GM23338 (cell line): Measurements from ENCODE around the gene SORL1. TPM values are rescaled to one million over a fixed set of nuclear protein-coding genes. Genes with fewer than 3 reads are reported as not detected.

Experiments used
- ATAC-seq: fragments of 200-7000 bp; cut with Tn5 transposase; 3 replicates; pipeline ENCODE4 v1.9.1; 2020
- DNase-seq: peaks from one replicate; pipeline ENCODE4 v3.0.0-alpha.2; 2015; ENCODE audit warnings: low spot score
- H2AFZ ChIP-seq: fragments of 200-600 bp; sonication (generic); 2 replicates; pipeline ENCODE4 v1.8.0; 2016; ENCODE audit warnings: antibody characterized with exemption, mild to moderate bottlenecking, moderate library complexity
- H3F3A ChIP-seq: fragments of 200-600 bp; sonication (generic); replicated peaks from 2 replicates; pipeline ENCODE4 v1.8.0; 2017; ENCODE audit warnings: antibody characterized with exemption, mixed run types, low read depth
- H3K27ac ChIP-seq: fragments of 200-600 bp; sonication (generic); 2 replicates; pipeline ENCODE4 v1.6.1; 2016; ENCODE audit warnings: low read depth
- H3K27me3 ChIP-seq: fragments of 200-600 bp; sonication (generic); 2 replicates; pipeline ENCODE4 v1.8.0; 2016; ENCODE audit warnings: mild to moderate bottlenecking, mixed run types, moderate library complexity; ENCODE audit not compliant: insufficient read depth
- H3K36me3 ChIP-seq: fragments of 200-600 bp; sonication (generic); 2 replicates; pipeline ENCODE4 v1.8.0; 2016; ENCODE audit warnings: mild to moderate bottlenecking; ENCODE audit not compliant: insufficient read depth
- H3K4me1 ChIP-seq: fragments of 200-600 bp; sonication (generic); 2 replicates; pipeline ENCODE4 v1.8.0; 2016; ENCODE audit warnings: mild to moderate bottlenecking, moderate library complexity; ENCODE audit not compliant: insufficient read depth
- H3K4me2 ChIP-seq: fragments of 200-600 bp; sonication (generic); 2 replicates; pipeline ENCODE4 v1.7.1; 2017; ENCODE audit warnings: mixed run types
- H3K4me3 ChIP-seq: fragments of 200-600 bp; sonication (generic); 2 replicates; pipeline ENCODE4 v1.6.1; 2016; ENCODE audit warnings: mixed run types
- H3K79me2 ChIP-seq: fragments of 200-600 bp; sonication (generic); replicated peaks from 2 replicates; pipeline ENCODE4 v1.8.0; 2017; ENCODE audit warnings: mild to moderate bottlenecking; ENCODE audit not compliant: insufficient read depth
- H3K9me2 ChIP-seq: fragments of 200-600 bp; sonication (generic); 2 replicates; pipeline ENCODE4 v1.8.0; 2017; ENCODE audit not compliant: insufficient read depth
- H4K20me1 ChIP-seq: fragments of 200-600 bp; sonication (generic); replicated peaks from 2 replicates; pipeline ENCODE4 v1.8.0; 2017; ENCODE audit warnings: mild to moderate bottlenecking; ENCODE audit not compliant: insufficient read depth
- H3K27ac Mint-ChIP-seq: 2 replicates; pipeline ENCODE4 v1.8.0; 2020; ENCODE audit warnings: inconsistent platforms, mild to moderate bottlenecking, moderate library complexity, mixed read lengths
- H3K27me3 Mint-ChIP-seq: 3 replicates; pipeline ENCODE4 v1.8.0; 2022; ENCODE audit warnings: low read depth, mild to moderate bottlenecking, moderate library complexity, mixed read lengths, inconsistent platforms; ENCODE audit not compliant: insufficient read depth, poor library complexity
- H3K36me3 Mint-ChIP-seq: 3 replicates; pipeline ENCODE4 v1.8.0; 2021; ENCODE audit warnings: low read depth, mild to moderate bottlenecking, inconsistent platforms, moderate library complexity, mixed read lengths
- H3K4me1 Mint-ChIP-seq: 3 replicates; pipeline ENCODE4 v1.8.0; 2020; ENCODE audit warnings: mild to moderate bottlenecking, inconsistent platforms, mixed read lengths
- H3K4me3 Mint-ChIP-seq: 3 replicates; pipeline ENCODE4 v1.8.0; 2021; ENCODE audit warnings: moderate library complexity, mild to moderate bottlenecking, inconsistent platforms, mixed read lengths
- H3K9me3 Mint-ChIP-seq: 3 replicates; pipeline ENCODE4 v1.8.0; 2020; ENCODE audit warnings: moderate library complexity, mild to moderate bottlenecking, inconsistent platforms, mixed read lengths
- EZH2 ChIP-seq: fragments of 200-600 bp; sonication (generic); IDR thresholded peaks from one replicate; pipeline ENCODE4 v1.8.0; 2017; ENCODE audit warnings: antibody characterized with exemption, mild to moderate bottlenecking, low read depth; ENCODE audit not compliant: unreplicated experiment
- EZH2phosphoT487 ChIP-seq: fragments of 200-600 bp; sonication (generic); IDR thresholded peaks from one replicate; pipeline ENCODE4 v1.8.1; 2018; ENCODE audit warnings: antibody characterized with exemption; ENCODE audit not compliant: unreplicated experiment
- STAT1 ChIP-seq: IDR thresholded peaks from one replicate; pipeline ENCODE4 v1.6.1; 2016; ENCODE audit warnings: antibody characterized with exemption; ENCODE audit not compliant: unreplicated experiment
- ZNF331 ChIP-seq: fragments of 250-450 bp; sonication (Bioruptor Pico); IDR thresholded peaks from 2 replicates; pipeline ENCODE4 v1.5.0; 2020; ENCODE audit warnings: low read depth, mild to moderate bottlenecking, moderate library complexity
- polyA plus RNA-seq: library from polyadenylated mRNA; unstranded; fragments of >200 nt; fragmentation: Nextera tagmentation; extraction: Ambion mirVana; gene quantifications from 2 replicates; pipeline ENCODE4 v1.2.1, GENCODE V29; 2016
- total RNA-seq: library from RNA; depleted of rRNA; stranded (reverse); fragments of >200 nt; shearing (Covaris generic); gene quantifications from 2 replicates; pipeline ENCODE4 v1.2.3, GENCODE V29; 2014
- TF ChIP-seq, protein P1 (sequence below): IDR thresholded peaks from 2 replicates; pipeline ENCODE4 v1.6.1; 2016; ENCODE audit warnings: antibody characterized with exemption
- TF ChIP-seq, protein P2 (sequence below), 2 experiments: fragments of 200-600 bp in 1 of 2; sonication (generic) in 1 of 2; conservative IDR thresholded peaks; 2 replicates each; pipeline versions ENCODE4 v1.5.1 to v1.6.1; 2016 to 2017; ENCODE audit warnings: antibody characterized with exemption in 2 of 2, low read depth in 2 of 2, mild to moderate bottlenecking in 2 of 2, moderate library complexity in 1 of 2
- TF ChIP-seq, protein P3 (sequence below): fragments of 250-450 bp; sonication (Bioruptor Pico); IDR thresholded peaks from 2 replicates; pipeline ENCODE4 v1.5.0; 2020; ENCODE audit warnings: mild to moderate bottlenecking, moderate library complexity
- TF ChIP-seq, protein P4 (sequence below): IDR thresholded peaks from one replicate; pipeline ENCODE4 v1.6.1; 2018; ENCODE audit warnings: antibody characterized with exemption; ENCODE audit not compliant: unreplicated experiment

The SORL1 gene
- total and polyA plus RNA-seq, 2 experiments from 2014 or later: 23.0 to 78.8 TPM

DNA sequence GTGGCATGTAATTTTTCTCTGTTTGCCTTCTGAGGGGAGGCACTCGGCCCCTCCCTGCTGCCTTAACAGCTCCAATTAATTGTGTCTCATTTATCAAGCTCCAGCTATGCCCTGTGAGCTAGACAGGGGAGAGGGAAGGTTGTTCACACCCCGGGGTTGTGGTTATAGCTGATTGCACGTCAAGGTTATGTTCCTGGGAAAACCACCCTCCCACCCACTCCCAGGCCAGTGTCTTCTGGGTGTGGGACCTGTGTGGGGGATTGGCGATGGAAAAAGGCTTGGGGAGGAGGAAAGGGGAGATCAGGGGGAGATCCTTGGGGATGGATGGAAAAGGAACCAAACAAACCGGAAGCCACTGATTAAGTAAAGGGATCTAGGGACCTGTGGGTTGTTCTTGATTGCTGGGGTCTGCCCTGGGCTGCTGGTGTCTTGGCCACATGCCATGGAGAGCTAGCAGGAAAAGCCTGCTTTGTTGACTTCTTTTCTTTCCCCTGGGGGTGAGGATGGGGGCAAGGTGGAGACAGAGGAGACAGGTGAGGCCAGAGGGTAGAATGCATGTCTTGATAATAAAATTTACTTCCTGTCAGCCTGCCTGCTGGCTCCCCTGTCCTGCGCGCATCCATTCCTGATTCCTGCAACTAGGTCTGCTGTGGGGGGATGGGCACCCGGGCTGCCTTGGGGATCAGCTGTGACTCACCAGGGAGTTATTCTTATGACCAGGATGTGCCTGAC, 14.1 kb downstream of the SORL1 start (continued):
- TF ChIP-seq EZH2: no peak
- TF ChIP-seq, protein P1, sequence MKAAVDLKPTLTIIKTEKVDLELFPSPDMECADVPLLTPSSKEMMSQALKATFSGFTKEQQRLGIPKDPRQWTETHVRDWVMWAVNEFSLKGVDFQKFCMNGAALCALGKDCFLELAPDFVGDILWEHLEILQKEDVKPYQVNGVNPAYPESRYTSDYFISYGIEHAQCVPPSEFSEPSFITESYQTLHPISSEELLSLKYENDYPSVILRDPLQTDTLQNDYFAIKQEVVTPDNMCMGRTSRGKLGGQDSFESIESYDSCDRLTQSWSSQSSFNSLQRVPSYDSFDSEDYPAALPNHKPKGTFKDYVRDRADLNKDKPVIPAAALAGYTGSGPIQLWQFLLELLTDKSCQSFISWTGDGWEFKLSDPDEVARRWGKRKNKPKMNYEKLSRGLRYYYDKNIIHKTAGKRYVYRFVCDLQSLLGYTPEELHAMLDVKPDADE: 0 out of 2 replicates have a peak, but pooled peaks have one; percentile 52
- TF ChIP-seq ZNF331 (CRISPR knock-in tag): no peak
- TF ChIP-seq, protein P2, sequence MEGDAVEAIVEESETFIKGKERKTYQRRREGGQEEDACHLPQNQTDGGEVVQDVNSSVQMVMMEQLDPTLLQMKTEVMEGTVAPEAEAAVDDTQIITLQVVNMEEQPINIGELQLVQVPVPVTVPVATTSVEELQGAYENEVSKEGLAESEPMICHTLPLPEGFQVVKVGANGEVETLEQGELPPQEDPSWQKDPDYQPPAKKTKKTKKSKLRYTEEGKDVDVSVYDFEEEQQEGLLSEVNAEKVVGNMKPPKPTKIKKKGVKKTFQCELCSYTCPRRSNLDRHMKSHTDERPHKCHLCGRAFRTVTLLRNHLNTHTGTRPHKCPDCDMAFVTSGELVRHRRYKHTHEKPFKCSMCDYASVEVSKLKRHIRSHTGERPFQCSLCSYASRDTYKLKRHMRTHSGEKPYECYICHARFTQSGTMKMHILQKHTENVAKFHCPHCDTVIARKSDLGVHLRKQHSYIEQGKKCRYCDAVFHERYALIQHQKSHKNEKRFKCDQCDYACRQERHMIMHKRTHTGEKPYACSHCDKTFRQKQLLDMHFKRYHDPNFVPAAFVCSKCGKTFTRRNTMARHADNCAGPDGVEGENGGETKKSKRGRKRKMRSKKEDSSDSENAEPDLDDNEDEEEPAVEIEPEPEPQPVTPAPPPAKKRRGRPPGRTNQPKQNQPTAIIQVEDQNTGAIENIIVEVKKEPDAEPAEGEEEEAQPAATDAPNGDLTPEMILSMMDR (conservative IDR thresholded peaks at IDR 0.05; ENCODE audit: low read depth in 2 of 2): no peak

DNA sequence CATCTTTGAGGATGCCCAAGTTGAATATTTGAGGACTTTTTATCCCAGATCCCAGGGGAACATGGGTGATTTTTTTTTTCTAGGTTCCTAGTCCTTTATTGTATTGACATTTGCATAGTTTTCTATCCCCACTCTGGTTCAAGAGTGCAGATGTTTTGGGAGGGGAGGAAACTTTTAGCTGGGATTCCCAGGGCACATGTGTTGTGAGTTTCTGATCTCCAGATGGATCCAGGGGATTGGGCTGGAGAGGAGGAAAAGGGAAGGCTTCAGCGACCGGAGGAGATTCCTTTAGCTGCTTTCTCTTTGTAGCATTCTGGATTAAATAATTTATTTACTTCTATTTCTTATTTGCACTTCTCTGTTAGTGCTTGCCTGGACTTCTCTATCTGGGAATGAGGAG, 15.4 kb downstream of the SORL1 start:
- Mint-ChIP-seq H3K27me3 (peaks cover 13% of the 10 kb centered on the region), H3K4me1 (peaks cover 69% of the 10 kb centered on the region), H3K9me3 (no peaks in the 10 kb centered on the region), H3K27ac (peak overlapping the region; percentile 57), H3K4me3 (0 out of 3 replicates have a peak overlapping the region, but pooled peaks have one; percentile 25), H3K36me3 (peaks cover 29% of the 10 kb centered on the region)
- Histone ChIP-seq H2AFZ (no peak overlapping the region), H3K27ac (peak overlapping the region; percentile 67; the same call in 1 of the 2 replicates), H3K4me2 (peak overlapping the region; percentile 34), H3F3A (peaks cover 5% of the 10 kb centered on the region; the same call in 1 of the 2 replicates), H3K36me3 (peaks cover 14% of the 10 kb centered on the region), H3K27me3 (no peaks in the 10 kb centered on the region), H3K9me2 (no peaks in the 10 kb centered on the region), H3K79me2 (peaks cover 93% of the 10 kb centered on the region), H3K4me3 (0 out of 2 replicates have a peak overlapping the region, but pooled peaks have one; percentile 5), H4K20me1 (peaks cover 11% of the 10 kb centered on the region), H3K4me1 (peaks cover 69% of the 10 kb centered on the region)
- ATAC-seq (no peak), DNase-seq (no peak)
- TF ChIP-seq, protein P3, sequence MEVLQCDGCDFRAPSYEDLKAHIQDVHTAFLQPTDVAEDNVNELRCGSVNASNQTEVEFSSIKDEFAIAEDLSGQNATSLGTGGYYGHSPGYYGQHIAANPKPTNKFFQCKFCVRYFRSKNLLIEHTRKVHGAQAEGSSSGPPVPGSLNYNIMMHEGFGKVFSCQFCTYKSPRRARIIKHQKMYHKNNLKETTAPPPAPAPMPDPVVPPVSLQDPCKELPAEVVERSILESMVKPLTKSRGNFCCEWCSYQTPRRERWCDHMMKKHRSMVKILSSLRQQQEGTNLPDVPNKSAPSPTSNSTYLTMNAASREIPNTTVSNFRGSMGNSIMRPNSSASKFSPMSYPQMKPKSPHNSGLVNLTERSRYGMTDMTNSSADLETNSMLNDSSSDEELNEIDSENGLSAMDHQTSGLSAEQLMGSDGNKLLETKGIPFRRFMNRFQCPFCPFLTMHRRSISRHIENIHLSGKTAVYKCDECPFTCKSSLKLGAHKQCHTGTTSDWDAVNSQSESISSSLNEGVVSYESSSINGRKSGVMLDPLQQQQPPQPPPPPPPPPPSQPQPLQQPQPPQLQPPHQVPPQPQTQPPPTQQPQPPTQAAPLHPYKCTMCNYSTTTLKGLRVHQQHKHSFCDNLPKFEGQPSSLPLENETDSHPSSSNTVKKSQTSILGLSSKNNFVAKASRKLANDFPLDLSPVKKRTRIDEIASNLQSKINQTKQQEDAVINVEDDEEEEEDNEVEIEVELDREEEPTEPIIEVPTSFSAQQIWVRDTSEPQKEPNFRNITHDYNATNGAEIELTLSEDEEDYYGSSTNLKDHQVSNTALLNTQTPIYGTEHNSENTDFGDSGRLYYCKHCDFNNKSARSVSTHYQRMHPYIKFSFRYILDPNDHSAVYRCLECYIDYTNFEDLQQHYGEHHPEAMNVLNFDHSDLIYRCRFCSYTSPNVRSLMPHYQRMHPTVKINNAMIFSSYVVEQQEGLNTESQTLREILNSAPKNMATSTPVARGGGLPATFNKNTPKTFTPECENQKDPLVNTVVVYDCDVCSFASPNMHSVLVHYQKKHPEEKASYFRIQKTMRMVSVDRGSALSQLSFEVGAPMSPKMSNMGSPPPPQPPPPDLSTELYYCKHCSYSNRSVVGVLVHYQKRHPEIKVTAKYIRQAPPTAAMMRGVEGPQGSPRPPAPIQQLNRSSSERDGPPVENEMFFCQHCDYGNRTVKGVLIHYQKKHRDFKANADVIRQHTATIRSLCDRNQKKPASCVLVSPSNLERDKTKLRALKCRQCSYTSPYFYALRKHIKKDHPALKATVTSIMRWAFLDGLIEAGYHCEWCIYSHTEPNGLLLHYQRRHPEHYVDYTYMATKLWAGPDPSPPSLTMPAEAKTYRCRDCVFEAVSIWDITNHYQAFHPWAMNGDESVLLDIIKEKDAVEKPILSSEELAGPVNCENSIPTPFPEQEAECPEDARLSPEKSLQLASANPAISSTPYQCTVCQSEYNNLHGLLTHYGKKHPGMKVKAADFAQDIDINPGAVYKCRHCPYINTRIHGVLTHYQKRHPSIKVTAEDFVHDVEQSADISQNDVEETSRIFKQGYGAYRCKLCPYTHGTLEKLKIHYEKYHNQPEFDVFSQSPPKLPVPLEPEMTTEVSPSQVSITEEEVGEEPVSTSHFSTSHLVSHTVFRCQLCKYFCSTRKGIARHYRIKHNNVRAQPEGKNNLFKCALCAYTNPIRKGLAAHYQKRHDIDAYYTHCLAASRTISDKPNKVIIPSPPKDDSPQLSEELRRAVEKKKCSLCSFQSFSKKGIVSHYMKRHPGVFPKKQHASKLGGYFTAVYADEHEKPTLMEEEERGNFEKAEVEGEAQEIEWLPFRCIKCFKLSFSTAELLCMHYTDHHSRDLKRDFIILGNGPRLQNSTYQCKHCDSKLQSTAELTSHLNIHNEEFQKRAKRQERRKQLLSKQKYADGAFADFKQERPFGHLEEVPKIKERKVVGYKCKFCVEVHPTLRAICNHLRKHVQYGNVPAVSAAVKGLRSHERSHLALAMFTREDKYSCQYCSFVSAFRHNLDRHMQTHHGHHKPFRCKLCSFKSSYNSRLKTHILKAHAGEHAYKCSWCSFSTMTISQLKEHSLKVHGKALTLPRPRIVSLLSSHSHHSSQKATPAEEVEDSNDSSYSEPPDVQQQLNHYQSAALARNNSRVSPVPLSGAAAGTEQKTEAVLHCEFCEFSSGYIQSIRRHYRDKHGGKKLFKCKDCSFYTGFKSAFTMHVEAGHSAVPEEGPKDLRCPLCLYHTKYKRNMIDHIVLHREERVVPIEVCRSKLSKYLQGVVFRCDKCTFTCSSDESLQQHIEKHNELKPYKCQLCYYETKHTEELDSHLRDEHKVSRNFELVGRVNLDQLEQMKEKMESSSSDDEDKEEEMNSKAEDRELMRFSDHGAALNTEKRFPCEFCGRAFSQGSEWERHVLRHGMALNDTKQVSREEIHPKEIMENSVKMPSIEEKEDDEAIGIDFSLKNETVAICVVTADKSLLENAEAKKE (CRISPR knock-in tag): no peak
- no peak for TF ChIP-seq EZH2
- TF ChIP-seq, protein P1: no peak
- no peak for TF ChIP-seq STAT1
- TF ChIP-seq, protein P4, sequence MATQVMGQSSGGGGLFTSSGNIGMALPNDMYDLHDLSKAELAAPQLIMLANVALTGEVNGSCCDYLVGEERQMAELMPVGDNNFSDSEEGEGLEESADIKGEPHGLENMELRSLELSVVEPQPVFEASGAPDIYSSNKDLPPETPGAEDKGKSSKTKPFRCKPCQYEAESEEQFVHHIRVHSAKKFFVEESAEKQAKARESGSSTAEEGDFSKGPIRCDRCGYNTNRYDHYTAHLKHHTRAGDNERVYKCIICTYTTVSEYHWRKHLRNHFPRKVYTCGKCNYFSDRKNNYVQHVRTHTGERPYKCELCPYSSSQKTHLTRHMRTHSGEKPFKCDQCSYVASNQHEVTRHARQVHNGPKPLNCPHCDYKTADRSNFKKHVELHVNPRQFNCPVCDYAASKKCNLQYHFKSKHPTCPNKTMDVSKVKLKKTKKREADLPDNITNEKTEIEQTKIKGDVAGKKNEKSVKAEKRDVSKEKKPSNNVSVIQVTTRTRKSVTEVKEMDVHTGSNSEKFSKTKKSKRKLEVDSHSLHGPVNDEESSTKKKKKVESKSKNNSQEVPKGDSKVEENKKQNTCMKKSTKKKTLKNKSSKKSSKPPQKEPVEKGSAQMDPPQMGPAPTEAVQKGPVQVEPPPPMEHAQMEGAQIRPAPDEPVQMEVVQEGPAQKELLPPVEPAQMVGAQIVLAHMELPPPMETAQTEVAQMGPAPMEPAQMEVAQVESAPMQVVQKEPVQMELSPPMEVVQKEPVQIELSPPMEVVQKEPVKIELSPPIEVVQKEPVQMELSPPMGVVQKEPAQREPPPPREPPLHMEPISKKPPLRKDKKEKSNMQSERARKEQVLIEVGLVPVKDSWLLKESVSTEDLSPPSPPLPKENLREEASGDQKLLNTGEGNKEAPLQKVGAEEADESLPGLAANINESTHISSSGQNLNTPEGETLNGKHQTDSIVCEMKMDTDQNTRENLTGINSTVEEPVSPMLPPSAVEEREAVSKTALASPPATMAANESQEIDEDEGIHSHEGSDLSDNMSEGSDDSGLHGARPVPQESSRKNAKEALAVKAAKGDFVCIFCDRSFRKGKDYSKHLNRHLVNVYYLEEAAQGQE: no peak
- TF ChIP-seq EZH2phosphoT487: no peak
- no peak for TF ChIP-seq ZNF331 (CRISPR knock-in tag)
